H9 (cell line): Measurements from ENCODE around the gene SFTPB. TPM values are rescaled to one million over a fixed set of nuclear protein-coding genes. Genes with fewer than 3 reads are reported as not detected.

Source experiments
- DNase-seq: peaks from one replicate; pipeline ENCODE4 v3.0.0-alpha.2; 2017
- H2AFZ ChIP-seq: one replicate; pipeline ENCODE4 v1.6.1; 2013; ENCODE audit warnings: mild to moderate bottlenecking, low read length, control low read depth, moderate library complexity
- H2AK5ac ChIP-seq: 2 replicates; pipeline ENCODE4 v1.6.1; 2013; ENCODE audit warnings: low read length, control low read depth, mixed read lengths; ENCODE audit not compliant: insufficient read length
- H2BK120ac ChIP-seq: one replicate; pipeline ENCODE4 v1.6.1; 2013; ENCODE audit warnings: low read depth, mild to moderate bottlenecking, low read length, control low read depth, inconsistent platforms; ENCODE audit not compliant: poor library complexity, severe bottlenecking
- H2BK12ac ChIP-seq: 2 replicates; pipeline ENCODE4 v1.6.1; 2013; ENCODE audit warnings: low read length, control low read depth, mixed read lengths, low read depth; ENCODE audit not compliant: insufficient read length
- H2BK15ac ChIP-seq: 2 replicates; pipeline ENCODE4 v1.6.1; 2013; ENCODE audit warnings: low read depth, low read length, control low read depth
- H2BK20ac ChIP-seq: one replicate; pipeline ENCODE4 v1.6.1; 2013; ENCODE audit warnings: low read depth, mild to moderate bottlenecking, low read length, control low read depth, inconsistent platforms; ENCODE audit not compliant: poor library complexity, severe bottlenecking
- H2BK5ac ChIP-seq: 2 replicates; pipeline ENCODE4 v1.6.1; 2013; ENCODE audit warnings: low read length, control low read depth, mixed read lengths; ENCODE audit not compliant: insufficient read length
- H3K14ac ChIP-seq: 2 replicates; pipeline ENCODE4 v1.6.1; 2013; ENCODE audit warnings: low read length, control low read depth; ENCODE audit not compliant: insufficient read depth
- H3K18ac ChIP-seq: 2 replicates; pipeline ENCODE4 v1.6.1; 2013; ENCODE audit warnings: low read depth, mild to moderate bottlenecking, mixed read lengths, low read length, control low read depth; ENCODE audit not compliant: insufficient read length
- H3K23ac ChIP-seq: 2 replicates; pipeline ENCODE4 v1.6.1; 2013; ENCODE audit warnings: low read length, control low read depth, mixed read lengths, low read depth; ENCODE audit not compliant: insufficient read length
- H3K23me2 ChIP-seq: 2 replicates; pipeline ENCODE4 v1.6.1; 2013; ENCODE audit warnings: low read depth, mild to moderate bottlenecking, mixed read lengths, low read length, control low read depth; ENCODE audit not compliant: insufficient read length, poor library complexity, severe bottlenecking
- H3K27ac ChIP-seq: 2 replicates; pipeline ENCODE4 v1.5.1; 2013; ENCODE audit warnings: low read length, control low read depth, mixed read lengths, low read depth; ENCODE audit not compliant: insufficient read length
- H3K27me3 ChIP-seq: 2 replicates; pipeline ENCODE4 v1.6.1; 2013; ENCODE audit warnings: low read length, control low read depth, inconsistent platforms; ENCODE audit not compliant: insufficient read depth
- H3K4ac ChIP-seq: 2 replicates; pipeline ENCODE4 v1.6.1; 2013; ENCODE audit warnings: low read depth, mild to moderate bottlenecking, control low read depth, inconsistent platforms, low read length, moderate library complexity
- H3K4me1 ChIP-seq: 2 replicates; pipeline ENCODE4 v1.6.1; 2013; ENCODE audit warnings: low read length, control low read depth, inconsistent platforms; ENCODE audit not compliant: insufficient read depth
- H3K4me2 ChIP-seq: 2 replicates; pipeline ENCODE4 v1.6.1; 2013; ENCODE audit warnings: low read length, control low read depth, mixed read lengths; ENCODE audit not compliant: insufficient read length, insufficient read depth
- H3K56ac ChIP-seq: 2 replicates; pipeline ENCODE4 v1.6.1; 2013; ENCODE audit warnings: low read depth, mild to moderate bottlenecking, mixed read lengths, low read length, control low read depth; ENCODE audit not compliant: insufficient read length
- H3K79me1 ChIP-seq: 2 replicates; pipeline ENCODE4 v1.6.1; 2013; ENCODE audit warnings: low read depth, mild to moderate bottlenecking, moderate library complexity, low read length, control low read depth, inconsistent platforms; ENCODE audit not compliant: insufficient read depth, poor library complexity, severe bottlenecking
- H3K79me2 ChIP-seq: 2 replicates; pipeline ENCODE4 v1.6.1; 2013; ENCODE audit warnings: low read length, control low read depth, inconsistent platforms; ENCODE audit not compliant: insufficient read depth
- H3K9ac ChIP-seq: 2 replicates; pipeline ENCODE4 v1.6.1; 2013; ENCODE audit warnings: low read length, control low read depth, mixed read lengths; ENCODE audit not compliant: insufficient read length; ENCODE audit errors: extremely low read depth
- H3K9me3 ChIP-seq: one replicate; pipeline ENCODE4 v1.6.1; 2013; ENCODE audit warnings: low read depth, low read length, inconsistent platforms; ENCODE audit not compliant: control insufficient read depth
- H3T11ph ChIP-seq: one replicate; pipeline ENCODE4 v1.6.1; 2013; ENCODE audit warnings: mild to moderate bottlenecking, low read length, control low read depth, inconsistent platforms
- H4K20me1 ChIP-seq: one replicate; pipeline ENCODE4 v1.6.1; 2013; ENCODE audit not compliant: control insufficient read depth, insufficient read length, insufficient read depth
- H4K5ac ChIP-seq: 2 replicates; pipeline ENCODE4 v1.6.1; 2013; ENCODE audit warnings: low read depth, mild to moderate bottlenecking, mixed read lengths, low read length, control low read depth; ENCODE audit not compliant: insufficient read length
- H4K8ac ChIP-seq: replicated peaks from 2 replicates; pipeline ENCODE4 v1.6.1; 2013; ENCODE audit warnings: low read length, control low read depth, mixed read lengths, low read depth; ENCODE audit not compliant: insufficient read length
- H4K91ac ChIP-seq: 2 replicates; pipeline ENCODE4 v1.6.1; 2013; ENCODE audit warnings: low read depth, mild to moderate bottlenecking, moderate library complexity, mixed read lengths, low read length, control low read depth; ENCODE audit not compliant: insufficient read length
- H3K27ac Mint-ChIP-seq, 3 experiments: 2 replicates in 2 of 3; 3 replicates in 1 of 3; pipeline ENCODE4 v1.8.0; 2020 to 2021; ENCODE audit warnings: mixed read lengths in 3 of 3, mild to moderate bottlenecking in 1 of 3, moderate library complexity in 1 of 3
- H3K27me3 Mint-ChIP-seq: 2 replicates; pipeline ENCODE4 v1.8.0; 2021; ENCODE audit warnings: low read depth, mild to moderate bottlenecking, moderate library complexity, mixed read lengths
- H3K36me3 Mint-ChIP-seq, 3 experiments: 2 replicates in 2 of 3; 3 replicates in 1 of 3; pipeline ENCODE4 v1.8.0; 2020 to 2021; ENCODE audit warnings: low read depth in 3 of 3, mixed read lengths in 3 of 3; ENCODE audit not compliant: insufficient read depth in 1 of 3
- H3K4me1 Mint-ChIP-seq, 2 experiments: 2 replicates each; pipeline ENCODE4 v1.8.0; 2020; ENCODE audit warnings: mixed read lengths in 2 of 2
- H3K4me3 Mint-ChIP-seq, 2 experiments: 2 replicates in 1 of 2; 3 replicates in 1 of 2; pipeline ENCODE4 v1.8.0; 2020 to 2021; ENCODE audit warnings: mild to moderate bottlenecking in 2 of 2, mixed read lengths in 2 of 2, moderate library complexity in 1 of 2
- H3K9me3 Mint-ChIP-seq, 2 experiments: 2 replicates in 1 of 2; 3 replicates in 1 of 2; pipeline ENCODE4 v1.8.0; 2020; ENCODE audit warnings: mild to moderate bottlenecking in 2 of 2, mixed read lengths in 2 of 2, moderate library complexity in 1 of 2
- CTCF ChIP-seq: fragments of 200-600 bp; sonication (generic); conservative IDR thresholded peaks from 3 replicates; pipeline ENCODE4 v1.8.0; 2021; ENCODE audit warnings: antibody characterized with exemption, mild to moderate bottlenecking
- WGBS: extraction: QIAGEN DNeasy Blood & Tissue Kit; methylation state at CpG from one replicate; pipeline ENCODE4 v1.1.7; 2013; ENCODE audit warnings: missing lambda C conversion rate, low lambda C conversion rate, mixed read lengths; ENCODE audit not compliant: insufficient read length; ENCODE audit errors: extremely low coverage; 5-methylcytosine and 5-hydroxymethylcytosine counted together
- total RNA-seq: library from RNA; stranded (reverse); gene quantifications from 2 replicates; pipeline ENCODE4 v1.2.1, GENCODE V29; 2021

Gene SFTPB
- total RNA-seq, 1 experiment from 2014 or later = not detected

DNA sequence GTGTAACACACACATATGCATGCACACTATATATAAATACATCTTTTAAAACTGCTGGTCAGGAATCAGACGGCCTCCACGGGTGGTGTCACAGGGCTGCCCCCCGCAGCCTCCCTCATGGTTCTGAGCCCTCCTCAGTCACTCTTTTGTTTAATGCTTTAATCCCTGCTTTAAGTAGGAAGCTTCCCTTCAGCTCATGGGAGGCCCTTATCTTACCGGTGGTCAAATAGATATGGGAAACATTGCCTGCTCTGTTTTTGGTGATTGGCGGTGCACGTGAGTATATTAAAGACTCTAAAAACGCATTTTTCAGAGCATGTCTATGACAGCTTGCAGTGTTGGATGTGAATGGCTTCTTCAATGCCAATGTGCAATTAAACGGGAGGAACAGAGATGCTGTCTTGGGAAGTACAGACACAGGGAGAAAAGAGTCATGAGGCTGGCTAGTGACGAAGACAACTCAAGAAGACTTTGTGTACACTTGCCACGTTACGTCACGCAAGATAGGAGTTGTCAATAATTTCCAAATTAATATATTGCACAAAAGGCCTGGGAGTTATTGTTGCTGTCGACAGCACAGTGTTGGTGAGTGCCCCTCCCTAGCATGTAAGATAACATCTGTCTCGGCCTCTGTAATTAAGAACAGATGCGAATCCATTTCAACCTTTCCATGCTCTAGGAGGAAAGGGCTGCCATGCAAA, 49.5 kb upstream of the SFTPB start:
- no peak overlapping the region for H3T11ph ChIP-seq
- H2BK120ac ChIP-seq = no peak overlapping the region
- no peak for DNase-seq
- no peak overlapping the region for H3K56ac ChIP-seq
- no peaks in the 10 kb centered on the region for H3K79me1 ChIP-seq
- H3K9ac ChIP-seq = no peak overlapping the region
- H2AFZ ChIP-seq = no peak overlapping the region
- no peaks in the 10 kb centered on the region for H3K27me3 ChIP-seq
- H4K20me1 ChIP-seq = no peaks in the 10 kb centered on the region
- H4K8ac ChIP-seq = no peak overlapping the region
- no peak overlapping the region for H3K18ac ChIP-seq
- no peaks in the 10 kb centered on the region for H3K79me2 ChIP-seq
- TF ChIP-seq CTCF = no peak
- no peak overlapping the region for H3K27ac Mint-ChIP-seq
- H3K4me1 Mint-ChIP-seq = peaks cover 5 to 13% of the 10 kb centered on the region in 2 experiments
- no peak overlapping the region for H3K4me3 Mint-ChIP-seq
- no peak overlapping the region for H3K4me2 ChIP-seq
- no peak overlapping the region for H3K14ac ChIP-seq
- H3K27me3 Mint-ChIP-seq = peaks cover 11% of the 10 kb centered on the region
- no peak overlapping the region for H3K27ac ChIP-seq
- peaks cover 4 to 5% of the 10 kb centered on the region in 2 experiments; a peak in 4 of 5 replicates for H3K9me3 Mint-ChIP-seq
- H2BK12ac ChIP-seq = no peak overlapping the region
- no peak overlapping the region for H3K23ac ChIP-seq
- no peak overlapping the region for H2BK5ac ChIP-seq
- H2AK5ac ChIP-seq = no peak overlapping the region
- H3K23me2 ChIP-seq = no peaks in the 10 kb centered on the region
- no peak overlapping the region for H2BK20ac ChIP-seq
- H3K4me1 ChIP-seq = no peaks in the 10 kb centered on the region
- no peaks in the 10 kb centered on the region for H3K9me3 ChIP-seq
- H3K36me3 Mint-ChIP-seq = no peaks in the 10 kb centered on the region
- H3K4ac ChIP-seq = no peak overlapping the region
- no peak overlapping the region for H4K91ac ChIP-seq
- no CpG with 5 or more reads among the region's 15 CpGs for WGBS
- H2BK15ac ChIP-seq = no peak overlapping the region
- no peak overlapping the region for H4K5ac ChIP-seq
